ENCODE results near the gene SMCO1. TPM values are rescaled to one million over a fixed set of nuclear protein-coding genes. Genes with fewer than 3 reads are reported as not detected.

SMCO1 gene, protein sequence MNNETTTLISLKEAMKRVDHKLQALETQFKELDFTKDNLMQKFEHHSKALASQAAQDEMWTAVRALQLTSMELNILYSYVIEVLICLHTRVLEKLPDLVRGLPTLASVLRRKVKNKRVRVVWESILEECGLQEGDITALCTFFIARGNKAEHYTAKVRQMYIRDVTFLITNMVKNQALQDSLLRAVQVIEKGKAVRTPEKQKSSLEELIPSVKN
- total RNA-seq: under 0.01 TPM in 1 of 2 replicates, not detected in the other

DNA sequence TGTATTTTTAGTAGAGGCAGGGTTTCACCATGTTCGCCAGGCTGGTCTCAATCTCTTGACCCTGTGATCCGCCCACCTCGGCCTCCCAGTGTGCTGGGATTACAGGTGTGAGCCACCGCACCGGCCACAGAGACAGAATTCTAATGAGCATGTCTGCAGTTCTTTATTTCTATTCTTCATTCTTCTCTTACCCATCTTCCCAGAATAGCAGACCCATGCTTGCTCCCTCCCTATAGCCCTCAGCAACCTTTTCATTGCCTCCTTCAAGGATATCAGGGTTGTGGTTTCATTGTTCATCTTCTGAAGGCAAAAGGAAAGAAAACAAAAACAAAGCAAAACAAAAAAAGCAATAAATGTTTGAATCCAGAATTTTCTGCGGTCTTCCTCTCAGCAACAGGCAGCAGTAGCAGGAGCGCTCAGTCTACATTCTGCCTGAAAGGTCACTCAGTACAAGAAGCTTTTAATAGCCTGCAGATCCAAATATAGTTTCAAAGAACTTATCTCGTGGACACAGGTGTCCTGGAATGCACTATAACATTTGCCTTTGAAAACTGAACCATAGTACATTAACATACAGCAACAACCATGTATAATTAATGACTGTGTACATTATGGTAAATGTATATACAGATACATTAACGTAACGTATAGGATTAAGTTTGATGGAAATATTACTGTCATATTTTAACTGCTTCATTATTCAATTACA lies at the start of gene SMCO1:
SMCO1 (minus strand) TSS at position 434 of the 709 bp plus-strand sequence; CDS start at position 297, 137 bp downstream.

DNA sequence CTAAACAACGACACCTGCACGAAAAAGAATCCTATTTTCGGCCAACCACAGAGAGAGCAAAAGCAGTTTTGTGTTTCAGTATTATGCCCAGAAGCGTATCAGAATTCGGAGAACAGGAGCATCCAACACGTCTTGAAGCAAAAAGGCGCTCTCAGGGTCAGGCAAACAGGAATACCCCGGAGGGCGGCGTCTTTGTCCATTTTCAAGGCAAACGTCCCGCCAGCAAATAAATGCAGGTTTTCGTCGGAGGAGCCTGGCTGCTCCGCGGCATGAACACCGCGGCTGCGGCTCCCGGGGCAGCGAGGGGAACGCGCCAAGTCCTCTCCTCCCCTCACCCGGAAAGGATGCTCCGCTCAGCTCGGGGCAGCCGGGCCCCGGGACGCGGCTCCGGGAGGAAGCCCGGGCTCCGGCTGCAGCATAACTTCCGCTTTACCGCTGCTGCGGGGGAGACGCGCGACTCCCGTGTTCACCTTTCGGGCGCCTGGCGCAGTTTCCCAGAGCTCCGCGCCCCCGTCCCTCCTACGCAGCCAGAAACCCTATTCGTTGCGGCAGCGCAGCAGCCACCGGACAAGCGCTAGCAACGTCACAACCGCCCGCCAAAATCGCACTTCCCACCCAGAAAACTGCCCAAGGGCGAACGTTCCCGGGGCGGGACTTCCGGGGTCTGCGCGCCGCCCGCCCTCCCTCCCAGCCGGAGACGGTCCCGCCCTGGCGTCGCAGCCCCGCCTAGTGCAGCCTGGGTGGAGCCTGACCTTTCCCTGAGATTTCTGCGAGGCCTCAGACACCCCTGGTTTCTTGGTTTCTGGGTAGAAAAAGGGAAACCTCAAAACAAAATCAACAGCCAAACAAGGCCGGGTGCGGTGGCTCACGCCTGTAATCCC lies 11.7 kb downstream of the SMCO1 start, which contains the start of gene RNF168:
RNF168 (minus strand) TSS at position 573 of the 881 bp plus-strand sequence. CDS start 595 bp downstream, outside the sequence.

Small RNA genes lying within 50 kb of the gene (small RNA-seq; reads per million reads assigned to genes)
- gene RPS29P3: not detected

Other genes starting within 250 kb of the SMCO1 start
- 73.5 and 77.2 TPM in 2 replicates for gene PCYT1A, start 227.6 kb downstream of the SMCO1 start, total RNA-seq
- 6.5 and 7.0 TPM in 2 replicates for gene DYNLT2B, start 197.1 kb downstream of the SMCO1 start, total RNA-seq
- gene TM4SF19, start 177.0 kb downstream of the SMCO1 start, total RNA-seq: 0.37 and 4.5 TPM in 2 replicates
- 19.1 and 19.5 TPM in 2 replicates for gene UBXN7, start 82.9 kb downstream of the SMCO1 start, total RNA-seq
- gene RNF168, start 11.6 kb downstream of the SMCO1 start, total RNA-seq: 18.0 and 29.5 TPM in 2 replicates
- gene WDR53, start 53.2 kb upstream of the SMCO1 start, total RNA-seq: 5.1 and 5.3 TPM in 2 replicates
- 7.0 and 14.7 TPM in 2 replicates for gene FBXO45, start 53.3 kb upstream of the SMCO1 start, total RNA-seq
- gene NRROS, start 124.3 kb upstream of the SMCO1 start, total RNA-seq: 3.3 and 4.9 TPM in 2 replicates
- 2.2 and 3.5 TPM in 2 replicates for gene CEP19, start 196.9 kb upstream of the SMCO1 start, total RNA-seq
- 18.0 and 27.0 TPM in 2 replicates for gene PIGX, start 197.0 kb upstream of the SMCO1 start, total RNA-seq
- 37.1 and 53.0 TPM in 2 replicates for gene PAK2, start 224.5 kb upstream of the SMCO1 start, total RNA-seq

Data from subcutaneous preadipocyte (primary cell).